HEK293 (cell line): ENCODE data around the gene METAP1.

Source experiments
- CTCF ChIP-seq: fragments of 450-650 bp; formaldehyde crosslinking; IDR thresholded peaks from 2 replicates; pipeline ENCODE4 v1.5.1; 2016; ENCODE audit warnings: missing biosample characterization, missing genetic modification characterization
- ZNF214 ChIP-seq: fragments of 450-650 bp; formaldehyde crosslinking; IDR thresholded peaks from 2 replicates; pipeline ENCODE4 v1.5.1; 2017; ENCODE audit warnings: missing biosample characterization, mild to moderate bottlenecking, missing genetic modification characterization, borderline replicate concordance
- ZNF274 ChIP-seq, 2 experiments: fragments of 200-500 bp in 1 of 2; fragments of 450-650 bp in 1 of 2; sonication (Bioruptor generic) in 1 of 2; formaldehyde crosslinking in 1 of 2; IDR thresholded peaks; 2 replicates each; pipeline versions ENCODE4 v1.5.1 to v1.6.1; 2014 to 2016; ENCODE audit warnings: borderline replicate concordance in 1 of 2, inconsistent platforms in 1 of 2, low read length in 1 of 2, missing biosample characterization in 1 of 2, missing genetic modification characterization in 1 of 2
- ZNF623 ChIP-seq: fragments of 450-650 bp; formaldehyde crosslinking; IDR thresholded peaks from 2 replicates; pipeline ENCODE4 v1.5.1; 2016; ENCODE audit warnings: missing biosample characterization, missing genetic modification characterization
- ZNF626 ChIP-seq: fragments of 450-650 bp; sonication (Bioruptor Pico); formaldehyde crosslinking; IDR thresholded peaks from 2 replicates; pipeline ENCODE4 v1.5.1; 2018; ENCODE audit warnings: missing biosample characterization, missing genetic modification characterization, inconsistent platforms

GRCh38 chr4:98977557-98977956 lies 18.0 kb upstream of the METAP1 start:
- TF ChIP-seq ZNF274 (IDR thresholded peaks at IDR 0.05; ENCODE audit: low read length) (no peak), ZNF274 (tag by site-specific recombination; IDR thresholded peaks at IDR 0.05; ENCODE audit: borderline replicate concordance) (no peak), ZNF626 (tag by site-specific recombination) (no peak), ZNF623 (tag by site-specific recombination) (no peak), CTCF (tag by site-specific recombination) (no peak), ZNF214 (no peak)
